Measurements from ENCODE around the gene EMC7. TPM values are rescaled to one million over a fixed set of nuclear protein-coding genes. Genes with fewer than 3 reads are reported as not detected.
"Not testable (repeated sequence)": the region's sequence is repeated elsewhere in the genome, so short reads cannot be mapped to it uniquely, and the experiment has no call there.

EMC7 gene
- total and polyA plus RNA-seq, 2 donors: 27.3 to 59.1 TPM

- Histone ChIP-seq H3K27me3 (ENCODE audit: control insufficient read depth in 2 of 2, insufficient read depth in 1 of 2, low read length in 1 of 2) (no peaks in the 10 kb centered on the region), H3K27ac (ENCODE audit: low read depth in 1 of 2, low read length in 1 of 2) (no peak overlapping the region), H3K4me1 (ENCODE audit: control insufficient read depth in 2 of 2, insufficient read depth in 2 of 2, low read length in 2 of 2) (no peaks in the 10 kb centered on the region), H3K36me3 (ENCODE audit: control insufficient read depth in 2 of 2, insufficient read depth in 2 of 2, low read length in 1 of 2) (no peaks in the 10 kb centered on the region), H3K4me3 (ENCODE audit: low read length in 2 of 2) (no peak overlapping the region), H3K9me3 (ENCODE audit: control insufficient read depth in 2 of 2, insufficient read depth in 1 of 2, low read length in 1 of 2) (no peaks in the 10 kb centered on the region)
- 92% methylated on average over 6 of the region's 6 CpGs for WGBS
- no peak for DNase-seq (ENCODE audit: low read depth in 6 of 9, low spot score in 9 of 9)
Measured at GRCh38 chr15:34122771-34123183, 21.1 kb upstream of the EMC7 start.

- not testable (repeated sequence) for H3K4me3 ChIP-seq (ENCODE audit: low read length in 2 of 2); H3K4me1 ChIP-seq (ENCODE audit: control insufficient read depth in 2 of 2, insufficient read depth in 2 of 2, low read length in 2 of 2); H3K27ac ChIP-seq (ENCODE audit: low read depth in 1 of 2, low read length in 1 of 2); H3K27me3 ChIP-seq (ENCODE audit: control insufficient read depth in 2 of 2, insufficient read depth in 1 of 2, low read length in 1 of 2); DNase-seq (ENCODE audit: low read depth in 6 of 9, low spot score in 9 of 9); H3K36me3 ChIP-seq (ENCODE audit: control insufficient read depth in 2 of 2, insufficient read depth in 2 of 2, low read length in 1 of 2); H3K9me3 ChIP-seq (ENCODE audit: control insufficient read depth in 2 of 2, insufficient read depth in 1 of 2, low read length in 1 of 2)
- WGBS: 81% methylated on average over 12 of the region's 12 CpGs
Measured at GRCh38 chr15:34121786-34122185, 20.1 kb upstream of the EMC7 start.

- not testable (repeated sequence) for H3K4me3 ChIP-seq (ENCODE audit: low read length in 2 of 2); H3K27me3 ChIP-seq (ENCODE audit: control insufficient read depth in 2 of 2, insufficient read depth in 1 of 2, low read length in 1 of 2); H3K36me3 ChIP-seq (ENCODE audit: control insufficient read depth in 2 of 2, insufficient read depth in 2 of 2, low read length in 1 of 2); H3K4me1 ChIP-seq (ENCODE audit: control insufficient read depth in 2 of 2, insufficient read depth in 2 of 2, low read length in 2 of 2); H3K27ac ChIP-seq (ENCODE audit: low read depth in 1 of 2, low read length in 1 of 2); DNase-seq (ENCODE audit: low read depth in 6 of 9, low spot score in 9 of 9); H3K9me3 ChIP-seq (ENCODE audit: control insufficient read depth in 2 of 2, insufficient read depth in 1 of 2, low read length in 1 of 2)
- WGBS: 52% methylated on average over 2 of the region's 2 CpGs
Measured at GRCh38 chr15:34120420-34120819, 18.8 kb upstream of the EMC7 start.

- Histone ChIP-seq H3K27me3 (ENCODE audit: control insufficient read depth in 2 of 2, insufficient read depth in 1 of 2, low read length in 1 of 2) (no peaks in the 10 kb centered on the region), H3K4me3 (ENCODE audit: low read length in 2 of 2) (no peak overlapping the region), H3K9me3 (ENCODE audit: control insufficient read depth in 2 of 2, insufficient read depth in 1 of 2, low read length in 1 of 2) (no peaks in the 10 kb centered on the region), H3K4me1 (ENCODE audit: control insufficient read depth in 2 of 2, insufficient read depth in 2 of 2, low read length in 2 of 2) (no peaks in the 10 kb centered on the region), H3K27ac (ENCODE audit: low read depth in 1 of 2, low read length in 1 of 2) (no peak overlapping the region), H3K36me3 (ENCODE audit: control insufficient read depth in 2 of 2, insufficient read depth in 2 of 2, low read length in 1 of 2) (no peaks in the 10 kb centered on the region)
- DNase-seq (ENCODE audit: low read depth in 6 of 9, low spot score in 9 of 9): no peak
- 95% methylated on average over 4 of the region's 4 CpGs for WGBS
Measured at GRCh38 chr15:34119291-34119690, 17.6 kb upstream of the EMC7 start.

DNA sequence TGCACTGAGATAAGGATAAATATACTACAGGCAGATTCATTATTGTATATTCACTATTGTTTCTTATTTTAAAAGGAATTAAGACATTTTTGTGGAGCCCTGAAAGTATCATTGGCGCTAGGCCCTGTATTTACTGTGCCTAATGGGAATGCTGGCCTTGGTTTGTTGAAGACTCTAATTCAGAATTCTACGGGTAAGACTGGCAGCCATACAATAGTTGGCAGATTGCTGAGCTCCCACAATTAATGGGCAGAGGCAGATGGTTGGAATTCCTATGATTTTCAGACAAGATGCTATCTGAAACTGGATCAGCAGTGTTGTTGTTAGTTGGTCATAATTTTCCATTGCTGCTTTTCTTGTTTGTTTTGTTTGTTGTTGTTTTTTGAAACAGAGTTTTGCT lies 15.0 kb upstream of the EMC7 start:
- Histone ChIP-seq H3K9me3 (ENCODE audit: control insufficient read depth in 2 of 2, insufficient read depth in 1 of 2, low read length in 1 of 2) (no peaks in the 10 kb centered on the region), H3K4me3 (ENCODE audit: low read length in 2 of 2) (no peak overlapping the region), H3K27me3 (ENCODE audit: control insufficient read depth in 2 of 2, insufficient read depth in 1 of 2, low read length in 1 of 2) (no peaks in the 10 kb centered on the region), H3K4me1 (ENCODE audit: control insufficient read depth in 2 of 2, insufficient read depth in 2 of 2, low read length in 2 of 2) (no peaks in the 10 kb centered on the region), H3K36me3 (ENCODE audit: control insufficient read depth in 2 of 2, insufficient read depth in 2 of 2, low read length in 1 of 2) (no peaks in the 10 kb centered on the region), H3K27ac (ENCODE audit: low read depth in 1 of 2, low read length in 1 of 2) (no peak overlapping the region)
- WGBS: 98% methylated on average over 2 of the region's 2 CpGs
- DNase-seq (ENCODE audit: low read depth in 6 of 9, low spot score in 9 of 9): no peak

DNA sequence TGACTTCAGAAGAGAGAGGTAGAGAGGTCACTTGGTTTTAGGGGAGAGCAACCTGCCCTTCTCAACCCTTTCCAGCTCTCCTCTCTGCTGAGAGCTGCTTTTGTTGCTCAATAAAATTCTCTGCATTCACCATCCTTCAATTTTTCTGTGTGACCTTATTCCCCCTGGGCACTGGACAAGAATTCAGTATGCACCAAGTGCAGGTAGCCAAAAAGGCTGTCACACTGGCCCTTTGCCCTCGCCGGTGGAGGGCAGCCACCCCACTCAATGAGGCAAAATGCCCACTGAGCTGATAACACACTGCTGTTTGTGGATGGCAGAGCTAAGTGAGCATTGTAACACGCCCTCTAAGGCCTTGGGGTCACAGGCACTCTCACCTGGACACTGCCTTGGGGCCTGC lies 13.1 kb upstream of the EMC7 start:
- Histone ChIP-seq H3K27me3 (ENCODE audit: control insufficient read depth in 2 of 2, insufficient read depth in 1 of 2, low read length in 1 of 2) (no peaks in the 10 kb centered on the region), H3K27ac (ENCODE audit: low read depth in 1 of 2, low read length in 1 of 2) (no peak overlapping the region), H3K9me3 (ENCODE audit: control insufficient read depth in 2 of 2, insufficient read depth in 1 of 2, low read length in 1 of 2) (no peaks in the 10 kb centered on the region), H3K4me1 (ENCODE audit: control insufficient read depth in 2 of 2, insufficient read depth in 2 of 2, low read length in 2 of 2) (no peaks in the 10 kb centered on the region), H3K36me3 (ENCODE audit: control insufficient read depth in 2 of 2, insufficient read depth in 2 of 2, low read length in 1 of 2) (no peaks in the 10 kb centered on the region), H3K4me3 (ENCODE audit: low read length in 2 of 2) (no peak overlapping the region)
- WGBS: 94% methylated on average over 3 of the region's 3 CpGs
- DNase-seq (ENCODE audit: low read depth in 6 of 9, low spot score in 9 of 9): no peak

- Histone ChIP-seq H3K9me3 (ENCODE audit: control insufficient read depth in 2 of 2, insufficient read depth in 1 of 2, low read length in 1 of 2) (no peaks in the 10 kb centered on the region), H3K27me3 (ENCODE audit: control insufficient read depth in 2 of 2, insufficient read depth in 1 of 2, low read length in 1 of 2) (no peaks in the 10 kb centered on the region), H3K4me3 (ENCODE audit: low read length in 2 of 2) (no peak overlapping the region), H3K27ac (ENCODE audit: low read depth in 1 of 2, low read length in 1 of 2) (no peak overlapping the region), H3K4me1 (ENCODE audit: control insufficient read depth in 2 of 2, insufficient read depth in 2 of 2, low read length in 2 of 2) (no peaks in the 10 kb centered on the region), H3K36me3 (ENCODE audit: control insufficient read depth in 2 of 2, insufficient read depth in 2 of 2, low read length in 1 of 2) (no peaks in the 10 kb centered on the region)
- no peak for DNase-seq (ENCODE audit: low read depth in 6 of 9, low spot score in 9 of 9)
- 50% methylated on average over 2 of the region's 2 CpGs for WGBS
Measured at GRCh38 chr15:34114215-34114614, 12.6 kb upstream of the EMC7 start.

- H3K27me3 ChIP-seq (ENCODE audit: control insufficient read depth in 2 of 2, insufficient read depth in 1 of 2, low read length in 1 of 2): no peaks in the 10 kb centered on the region
- no peak overlapping the region for H3K27ac ChIP-seq (ENCODE audit: low read depth in 1 of 2, low read length in 1 of 2)
- H3K36me3 ChIP-seq (ENCODE audit: control insufficient read depth in 2 of 2, insufficient read depth in 2 of 2, low read length in 1 of 2): no peaks in the 10 kb centered on the region
- no peaks in the 10 kb centered on the region for H3K9me3 ChIP-seq (ENCODE audit: control insufficient read depth in 2 of 2, insufficient read depth in 1 of 2, low read length in 1 of 2)
- no peaks in the 10 kb centered on the region for H3K4me1 ChIP-seq (ENCODE audit: control insufficient read depth in 2 of 2, insufficient read depth in 2 of 2, low read length in 2 of 2)
- DNase-seq (ENCODE audit: low read depth in 6 of 9, low spot score in 9 of 9): no peak
- WGBS: 89% methylated on average over 6 of the region's 6 CpGs
- H3K4me3 ChIP-seq (ENCODE audit: low read length in 2 of 2): no peak overlapping the region
Measured at GRCh38 chr15:34111488-34111887, 9.8 kb upstream of the EMC7 start.

DNA sequence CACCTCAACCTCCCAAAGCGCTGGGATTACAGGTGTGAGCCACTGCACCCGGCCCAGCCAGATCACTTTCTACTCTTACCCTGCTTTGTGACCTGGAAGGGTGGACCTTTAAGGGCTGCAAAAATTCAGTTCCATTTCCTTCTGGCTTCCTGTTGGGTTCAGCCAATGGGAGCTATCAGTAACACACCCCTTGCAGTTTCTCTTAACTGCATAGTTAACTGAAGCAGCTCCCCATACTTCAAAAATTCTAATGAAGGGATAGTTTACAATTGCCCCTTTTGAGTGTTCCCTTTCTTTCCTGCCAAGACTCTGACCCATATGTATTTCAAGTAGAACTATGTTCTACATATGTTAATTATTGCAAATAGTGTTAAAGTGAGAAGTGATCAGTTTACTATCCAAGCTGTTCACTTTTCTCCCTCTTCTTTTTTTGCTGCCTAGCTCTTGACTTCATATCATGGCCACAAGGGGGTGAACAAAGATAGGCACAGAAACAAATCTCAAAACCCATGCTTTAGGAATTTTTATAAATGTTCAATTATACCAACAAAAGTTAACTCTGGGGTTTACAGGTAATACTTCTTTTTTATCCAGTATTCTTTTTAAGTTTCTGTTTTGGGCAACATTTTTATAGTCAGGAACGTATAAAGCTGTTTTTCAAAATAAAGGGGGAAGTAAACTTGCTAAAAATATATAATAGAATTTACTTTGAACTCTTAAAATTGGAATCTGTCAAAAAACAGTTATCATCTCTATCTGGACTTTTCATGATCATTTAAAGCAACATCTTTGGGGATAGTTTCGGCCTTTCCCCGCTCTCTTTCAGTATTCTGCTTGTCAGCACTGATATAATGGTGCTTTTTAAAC lies 8.4 kb upstream of the EMC7 start:
- no peaks in the 10 kb centered on the region for H3K4me1 ChIP-seq (ENCODE audit: control insufficient read depth in 2 of 2, insufficient read depth in 2 of 2, low read length in 2 of 2)
- H3K9me3 ChIP-seq (ENCODE audit: control insufficient read depth in 2 of 2, insufficient read depth in 1 of 2, low read length in 1 of 2): no peaks in the 10 kb centered on the region
- H3K36me3 ChIP-seq (ENCODE audit: control insufficient read depth in 2 of 2, insufficient read depth in 2 of 2, low read length in 1 of 2): no peaks in the 10 kb centered on the region
- WGBS: 78% methylated on average over 5 of the region's 5 CpGs
- DNase-seq (ENCODE audit: low read depth in 6 of 9, low spot score in 9 of 9): peak in 5 of 9 donors; percentile 20 to 61 (median 29)
- H3K27ac ChIP-seq (ENCODE audit: low read depth in 1 of 2, low read length in 1 of 2): no peak overlapping the region
- H3K4me3 ChIP-seq (ENCODE audit: low read length in 2 of 2): no peak overlapping the region
- H3K27me3 ChIP-seq (ENCODE audit: control insufficient read depth in 2 of 2, insufficient read depth in 1 of 2, low read length in 1 of 2): no peaks in the 10 kb centered on the region
